Measurements from ENCODE around the gene EMC8. TPM values are rescaled to one million over a fixed set of nuclear protein-coding genes. Genes with fewer than 3 reads are reported as not detected.

The EMC8 gene
- total RNA-seq, 5 donors from 2014 or later (not counting 1 experiment from before 2014, with no cell fraction given) = 27.3 to 34.8 (median 31.1) TPM

- WGBS (ENCODE audit: insufficient coverage) = 91% methylated on average over 11 of the region's 12 CpGs
- peaks cover 0 to 51% of the 10 kb centered on the region in 2 experiments for H3K27me3 ChIP-seq (replicated peaks in 1 of 2; ENCODE audit: control insufficient read depth in 2 of 2, extremely low read depth in 1 of 2, insufficient read depth in 2 of 2, low read length in 1 of 2)
- DNase-seq (no peak), ATAC-seq (replicated peaks in 1 of 4) (no peak)
- H3K9me3 Mint-ChIP-seq = no peaks in the 10 kb centered on the region
- no peaks in the 10 kb centered on the region for H3K36me3 ChIP-seq (ENCODE audit: control insufficient read depth in 2 of 2, extremely low read depth in 1 of 2, insufficient read depth in 1 of 2, low read length in 1 of 2)
- H3K4me3 ChIP-seq (ENCODE audit: control insufficient read depth in 1 of 2, extremely low read depth in 1 of 2, low read length in 1 of 2) = no peak overlapping the region
- H3K27ac Mint-ChIP-seq = no peak overlapping the region
- H3K27ac ChIP-seq (ENCODE audit: low read length) = no peak overlapping the region
- H3K4me3 Mint-ChIP-seq = no peak overlapping the region
- ChIA-PET POLR2A (no interaction called here), CTCF (no interaction called here)
- H3K4me1 Mint-ChIP-seq = peaks cover 3 to 17% (median 10%) of the 10 kb centered on the region in 3 donors
- no peaks in the 10 kb centered on the region for H3K36me3 Mint-ChIP-seq
- H3K9me3 ChIP-seq = no peaks in the 10 kb centered on the region
- H3K27me3 Mint-ChIP-seq = peaks cover 13 to 21% of the 10 kb centered on the region in 2 donors
- H3K4me1 ChIP-seq (ENCODE audit: control insufficient read depth in 1 of 2, extremely low read depth in 1 of 2, insufficient read depth in 2 of 2, low read length in 2 of 2) = peaks cover 0 to 7% of the 10 kb centered on the region in 2 experiments
These were observed 36.4 kb downstream of the EMC8 start for GRCh38 chr16:85762970-85763369.

- no peak overlapping the region for H3K27ac Mint-ChIP-seq
- no peak overlapping the region for H3K4me3 ChIP-seq (ENCODE audit: control insufficient read depth in 1 of 2, extremely low read depth in 1 of 2, low read length in 1 of 2)
- CTCF ChIA-PET = no interaction called here
These were observed 37.5 kb downstream of the EMC8 start for GRCh38 chr16:85761861-85762260.

DNA sequence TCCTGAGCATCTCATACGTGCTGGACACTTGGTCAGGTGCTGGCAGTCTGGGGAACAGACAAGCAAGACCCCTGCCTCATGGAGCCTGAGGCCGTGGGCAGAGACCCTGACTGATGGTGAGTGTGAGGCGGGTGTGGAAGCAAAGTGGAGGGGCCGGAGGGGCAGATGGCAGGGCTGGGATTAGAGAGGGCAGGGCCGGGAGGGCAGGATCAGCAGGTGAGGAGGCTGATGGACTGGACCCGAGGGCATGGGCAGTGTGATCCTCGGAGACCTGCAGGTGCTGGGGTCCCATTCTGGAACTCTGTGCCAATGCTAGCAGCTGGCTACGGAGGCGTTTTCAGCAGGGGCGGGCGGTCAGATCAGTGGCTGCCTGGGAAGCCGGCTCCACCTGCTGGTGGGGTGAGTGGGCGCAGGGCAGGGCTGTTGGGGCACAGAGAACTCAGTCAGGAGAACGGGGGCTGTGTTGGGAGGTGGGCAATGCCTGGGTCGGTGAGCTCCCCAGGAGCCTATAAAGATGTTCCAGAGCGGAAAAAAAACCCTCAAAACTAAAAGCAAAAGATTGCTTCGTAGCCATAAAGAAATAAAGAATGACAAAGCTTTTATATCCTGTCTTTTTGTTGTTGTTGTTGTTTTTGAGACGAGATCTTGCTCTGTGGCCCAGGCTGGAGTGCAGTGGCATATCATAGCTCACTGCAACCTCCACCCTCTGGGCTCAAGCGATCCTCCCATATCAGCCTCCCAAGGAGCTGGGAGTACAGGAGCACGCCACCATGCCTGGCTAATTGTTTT is 39.5 kb downstream of the EMC8 start:
- 65% methylated on average over 15 of the region's 20 CpGs for WGBS (ENCODE audit: insufficient coverage)
- Mint-ChIP-seq H3K4me1 (peaks cover 3 to 17% (median 10%) of the 10 kb centered on the region in 3 donors), H3K27me3 (peaks cover 13 to 29% of the 10 kb centered on the region in 2 donors), H3K36me3 (no peaks in the 10 kb centered on the region), H3K27ac (peak overlapping the region in 1 of 2 donors; percentile 27), H3K9me3 (no peaks in the 10 kb centered on the region), H3K4me3 (no peak overlapping the region)
- no peak overlapping the region for H3K4me3 ChIP-seq (ENCODE audit: control insufficient read depth in 1 of 2, extremely low read depth in 1 of 2, low read length in 1 of 2)
- ChIA-PET CTCF (interaction anchor here (0.7 to 1.2 kb wide), 2 partner anchors 68 to 101 kb away, joined by 3 read pairs; no protein-coding TSS in a partner anchor), POLR2A (no interaction called here)
- H3K4me1 ChIP-seq (ENCODE audit: control insufficient read depth in 1 of 2, extremely low read depth in 1 of 2, insufficient read depth in 2 of 2, low read length in 2 of 2) = peaks cover 0 to 7% of the 10 kb centered on the region in 2 experiments
- DNase-seq (peak in 17 of 35 experiments; percentile 6 to 49 (median 23)), ATAC-seq (replicated peaks in 1 of 4) (peak in 2 of 4 experiments; percentile 51 to 52)
- H3K9me3 ChIP-seq = no peaks in the 10 kb centered on the region
- H3K27ac ChIP-seq (ENCODE audit: low read length) = no peak overlapping the region
- H3K27me3 ChIP-seq (replicated peaks in 1 of 2; ENCODE audit: control insufficient read depth in 2 of 2, extremely low read depth in 1 of 2, insufficient read depth in 2 of 2, low read length in 1 of 2) = peaks cover 0 to 48% of the 10 kb centered on the region in 2 experiments
- no peaks in the 10 kb centered on the region for H3K36me3 ChIP-seq (ENCODE audit: control insufficient read depth in 2 of 2, extremely low read depth in 1 of 2, insufficient read depth in 1 of 2, low read length in 1 of 2)

More at GRCh38 chr16:85761861-85762260, 37.5 kb downstream of the EMC8 start:
- 52% methylated on average over 6 of the region's 6 CpGs for WGBS (ENCODE audit: insufficient coverage)
- H3K9me3 Mint-ChIP-seq = no peaks in the 10 kb centered on the region
- peaks cover 13 to 22% of the 10 kb centered on the region in 2 donors for H3K27me3 Mint-ChIP-seq
- DNase-seq (no peak), ATAC-seq (replicated peaks in 1 of 4) (no peak)
- Histone ChIP-seq H3K36me3 (ENCODE audit: control insufficient read depth in 2 of 2, extremely low read depth in 1 of 2, insufficient read depth in 1 of 2, low read length in 1 of 2) (no peaks in the 10 kb centered on the region), H3K27me3 (replicated peaks in 1 of 2; ENCODE audit: control insufficient read depth in 2 of 2, extremely low read depth in 1 of 2, insufficient read depth in 2 of 2, low read length in 1 of 2) (peaks cover 0 to 48% of the 10 kb centered on the region in 2 experiments), H3K27ac (ENCODE audit: low read length) (no peak overlapping the region), H3K4me1 (ENCODE audit: control insufficient read depth in 1 of 2, extremely low read depth in 1 of 2, insufficient read depth in 2 of 2, low read length in 2 of 2) (peaks cover 0 to 7% of the 10 kb centered on the region in 2 experiments), H3K9me3 (no peaks in the 10 kb centered on the region)
- H3K4me1 Mint-ChIP-seq = peaks cover 3 to 17% (median 10%) of the 10 kb centered on the region in 3 donors
- POLR2A ChIA-PET = interaction anchor here (0.6 to 0.7 kb wide), 2 partner anchors 108 to 1671 kb away, joined by 3 read pairs; no protein-coding TSS in a partner anchor
- no peaks in the 10 kb centered on the region for H3K36me3 Mint-ChIP-seq
- H3K4me3 Mint-ChIP-seq = no peak overlapping the region

GRCh38 chr16:85759136-85759535 is 40.2 kb downstream of the EMC8 start:
- no peak overlapping the region for H3K4me3 ChIP-seq (ENCODE audit: control insufficient read depth in 1 of 2, extremely low read depth in 1 of 2, low read length in 1 of 2)
- 11% methylated on average over 10 of the region's 16 CpGs for WGBS (ENCODE audit: insufficient coverage)
- Mint-ChIP-seq H3K4me3 (no peak overlapping the region), H3K27me3 (peaks cover 13 to 30% of the 10 kb centered on the region in 2 donors), H3K27ac (peak overlapping the region in 1 of 2 donors; percentile 15), H3K4me1 (peaks cover 3 to 19% (median 10%) of the 10 kb centered on the region in 3 donors), H3K36me3 (no peaks in the 10 kb centered on the region), H3K9me3 (no peaks in the 10 kb centered on the region)
- peak in 1 of 35 experiments; percentile 46 for DNase-seq
- no peaks in the 10 kb centered on the region for H3K9me3 ChIP-seq
- no peak overlapping the region for H3K27ac ChIP-seq (ENCODE audit: low read length)
- peaks cover 0 to 7% of the 10 kb centered on the region in 2 experiments for H3K4me1 ChIP-seq (ENCODE audit: control insufficient read depth in 1 of 2, extremely low read depth in 1 of 2, insufficient read depth in 2 of 2, low read length in 2 of 2)
- no peaks in the 10 kb centered on the region for H3K36me3 ChIP-seq (ENCODE audit: control insufficient read depth in 2 of 2, extremely low read depth in 1 of 2, insufficient read depth in 1 of 2, low read length in 1 of 2)
- peak in 1 of 4 experiments; percentile 36 for ATAC-seq (replicated peaks in 1 of 4)
- peaks cover 0 to 53% of the 10 kb centered on the region in 2 experiments for H3K27me3 ChIP-seq (replicated peaks in 1 of 2; ENCODE audit: control insufficient read depth in 2 of 2, extremely low read depth in 1 of 2, insufficient read depth in 2 of 2, low read length in 1 of 2)
- CTCF ChIA-PET = interaction anchor here in 1 of 2 donors (1.2 kb wide), 1 partner anchor 100 kb away, joined by 3 read pairs; no protein-coding TSS in a partner anchor
- POLR2A ChIA-PET = no interaction called here

DNA sequence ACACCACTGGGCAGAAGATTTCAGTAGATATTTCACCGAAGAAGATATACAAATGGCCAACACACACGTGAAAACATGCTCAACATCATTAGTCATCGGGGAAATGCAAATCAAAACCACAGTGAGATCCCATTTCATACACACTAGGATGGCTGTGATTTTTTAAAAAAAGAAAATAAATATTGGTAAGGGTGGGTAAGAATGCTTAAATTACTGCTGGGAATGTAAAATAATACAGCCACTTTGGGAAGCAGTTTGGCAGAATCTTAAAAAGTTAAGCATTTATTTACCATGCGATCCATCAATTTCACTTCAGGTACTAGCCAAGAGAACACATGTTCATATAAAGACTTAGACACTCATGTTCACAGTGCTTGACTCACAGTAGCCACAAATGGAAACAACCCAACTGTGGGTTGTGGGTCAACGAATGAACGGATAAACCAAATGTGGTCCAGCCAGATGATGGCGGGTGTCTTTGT is 42.0 kb downstream of the EMC8 start:
- H3K4me1 Mint-ChIP-seq = peaks cover 3 to 22% (median 10%) of the 10 kb centered on the region in 3 donors
- H3K4me3 Mint-ChIP-seq = no peak overlapping the region
- no peaks in the 10 kb centered on the region for H3K36me3 Mint-ChIP-seq
- POLR2A ChIA-PET = no interaction called here
- no peak overlapping the region for H3K27ac ChIP-seq (ENCODE audit: low read length)
- no peak for DNase-seq
- CTCF ChIA-PET = no interaction called here
- peaks cover 13 to 41% of the 10 kb centered on the region in 2 donors for H3K27me3 Mint-ChIP-seq
- H3K4me3 ChIP-seq (ENCODE audit: control insufficient read depth in 1 of 2, extremely low read depth in 1 of 2, low read length in 1 of 2) = no peak overlapping the region
- peak overlapping the region in 1 of 2 donors; percentile 31 for H3K27ac Mint-ChIP-seq
- H3K27me3 ChIP-seq (replicated peaks in 1 of 2; ENCODE audit: control insufficient read depth in 2 of 2, extremely low read depth in 1 of 2, insufficient read depth in 2 of 2, low read length in 1 of 2) = peaks cover 0 to 63% of the 10 kb centered on the region in 2 experiments
- no peaks in the 10 kb centered on the region for H3K9me3 ChIP-seq
- ATAC-seq (replicated peaks in 1 of 4) = no peak
- 60% methylated on average over 2 of the region's 7 CpGs for WGBS (ENCODE audit: insufficient coverage)
- peaks cover 0 to 7% of the 10 kb centered on the region in 2 experiments for H3K4me1 ChIP-seq (ENCODE audit: control insufficient read depth in 1 of 2, extremely low read depth in 1 of 2, insufficient read depth in 2 of 2, low read length in 2 of 2)
- no peaks in the 10 kb centered on the region for H3K36me3 ChIP-seq (ENCODE audit: control insufficient read depth in 2 of 2, extremely low read depth in 1 of 2, insufficient read depth in 1 of 2, low read length in 1 of 2)
- H3K9me3 Mint-ChIP-seq = no peaks in the 10 kb centered on the region

DNA sequence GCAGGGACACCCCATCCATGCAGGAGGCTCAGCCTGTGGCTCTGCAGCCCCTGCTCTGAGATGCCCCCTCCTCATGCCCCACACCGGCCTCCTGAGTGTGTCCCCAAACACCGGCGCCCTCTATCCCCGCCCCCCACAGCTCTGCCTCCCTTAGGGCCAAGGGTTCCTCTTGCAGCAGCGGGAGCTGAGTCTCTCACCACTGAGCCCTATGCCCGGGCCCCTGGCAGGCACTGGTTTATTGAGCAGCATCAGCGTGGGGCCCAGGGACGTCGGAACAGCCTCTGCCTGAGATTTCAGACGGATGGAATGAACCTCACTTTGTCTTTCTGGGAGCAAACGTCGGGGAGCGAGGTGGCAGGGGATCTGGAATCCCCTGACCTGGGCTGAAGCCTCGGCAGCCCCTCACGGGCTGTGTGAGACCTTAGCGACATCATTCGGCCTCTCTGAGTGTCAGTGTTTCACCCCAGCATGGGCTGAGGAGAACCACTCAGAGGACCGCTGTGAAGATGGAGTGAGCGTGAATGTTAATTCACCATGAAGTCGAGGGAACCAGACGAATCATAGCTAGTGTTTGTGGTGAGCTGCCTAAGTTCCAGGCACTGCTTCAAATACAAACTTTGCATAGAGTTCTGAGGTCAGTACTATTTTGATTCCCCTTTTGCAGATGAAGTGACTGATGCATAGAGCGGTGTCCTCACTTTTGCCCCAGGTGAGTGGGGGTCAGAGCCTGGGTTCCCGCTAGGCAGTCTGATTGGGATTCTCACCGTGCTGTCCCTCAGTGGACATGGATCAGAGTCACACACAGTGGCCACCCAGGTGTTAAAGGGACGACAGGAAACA is 43.2 kb downstream of the EMC8 start:
- Histone ChIP-seq H3K27me3 (replicated peaks in 1 of 2; ENCODE audit: control insufficient read depth in 2 of 2, extremely low read depth in 1 of 2, insufficient read depth in 2 of 2, low read length in 1 of 2) (peaks cover 0 to 69% of the 10 kb centered on the region in 2 experiments), H3K9me3 (no peaks in the 10 kb centered on the region), H3K27ac (ENCODE audit: low read length) (no peak overlapping the region), H3K4me3 (ENCODE audit: control insufficient read depth in 1 of 2, extremely low read depth in 1 of 2, low read length in 1 of 2) (no peak overlapping the region), H3K36me3 (ENCODE audit: control insufficient read depth in 2 of 2, extremely low read depth in 1 of 2, insufficient read depth in 1 of 2, low read length in 1 of 2) (no peaks in the 10 kb centered on the region), H3K4me1 (ENCODE audit: control insufficient read depth in 1 of 2, extremely low read depth in 1 of 2, insufficient read depth in 2 of 2, low read length in 2 of 2) (peaks cover 0 to 13% of the 10 kb centered on the region in 2 experiments)
- Mint-ChIP-seq H3K27me3 (peaks cover 13 to 50% of the 10 kb centered on the region in 2 donors), H3K9me3 (no peaks in the 10 kb centered on the region), H3K4me1 (peaks cover 3 to 23% (median 10%) of the 10 kb centered on the region in 3 donors), H3K27ac (peak overlapping the region in 1 of 2 donors; percentile 65), H3K4me3 (no peak overlapping the region), H3K36me3 (no peaks in the 10 kb centered on the region)
- 76% methylated on average over 21 of the region's 25 CpGs for WGBS (ENCODE audit: insufficient coverage)
- DNase-seq = no peak
- CTCF ChIA-PET = no interaction called here
- POLR2A ChIA-PET = no interaction called here
- ATAC-seq (replicated peaks in 1 of 4) = no peak
